GM18505 (cell line): ENCODE results near the gene TXNRD1.
"Not testable (repeated sequence)": the region's sequence is repeated elsewhere in the genome, so short reads cannot be mapped to it uniquely, and the experiment has no call there.

Experiments used
- ATAC-seq: cut with Tn5 transposase; IDR thresholded peaks from one replicate; pipeline ENCODE4 v1.9.1; 2021; ENCODE audit not compliant: unreplicated experiment
- POLR2A ChIP-seq: IDR thresholded peaks from 4 replicates; pipeline ENCODE4 v1.6.1; 2011; ENCODE audit warnings: borderline replicate concordance; ENCODE audit not compliant: insufficient read depth, insufficient read length; ENCODE audit errors: extremely low read depth

Gene TXNRD1

GRCh38 chr12:104207416-104208205 lies 8.0 kb upstream of the TXNRD1 start:
- no peak for ATAC-seq
- no peak for TF ChIP-seq POLR2A

DNA sequence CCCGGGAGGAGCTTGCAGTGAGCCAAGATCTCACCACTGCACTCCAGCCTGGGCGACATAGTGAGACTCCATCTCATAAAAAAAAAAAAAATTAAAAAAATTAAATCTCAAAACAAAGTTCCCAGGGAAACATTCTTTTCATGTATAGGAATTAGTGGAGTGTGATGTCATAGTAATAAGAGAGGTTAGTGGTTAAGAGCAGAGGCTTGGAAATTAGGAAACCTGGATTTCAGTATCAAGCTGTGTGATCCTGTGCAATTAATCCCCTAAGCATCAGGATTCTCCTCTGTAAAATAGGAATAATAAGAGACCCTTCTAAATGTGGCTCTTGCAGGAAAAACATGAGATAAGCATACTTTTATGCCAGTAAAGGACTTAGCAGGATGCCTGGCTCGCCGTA lies 3.1 kb upstream of the TXNRD1 start:
- TF ChIP-seq POLR2A: no peak
- ATAC-seq: no peak

GRCh38 chr12:104213952-104214351 lies 1.6 kb upstream of the TXNRD1 start:
- no peak for TF ChIP-seq POLR2A
- ATAC-seq: no peak

DNA sequence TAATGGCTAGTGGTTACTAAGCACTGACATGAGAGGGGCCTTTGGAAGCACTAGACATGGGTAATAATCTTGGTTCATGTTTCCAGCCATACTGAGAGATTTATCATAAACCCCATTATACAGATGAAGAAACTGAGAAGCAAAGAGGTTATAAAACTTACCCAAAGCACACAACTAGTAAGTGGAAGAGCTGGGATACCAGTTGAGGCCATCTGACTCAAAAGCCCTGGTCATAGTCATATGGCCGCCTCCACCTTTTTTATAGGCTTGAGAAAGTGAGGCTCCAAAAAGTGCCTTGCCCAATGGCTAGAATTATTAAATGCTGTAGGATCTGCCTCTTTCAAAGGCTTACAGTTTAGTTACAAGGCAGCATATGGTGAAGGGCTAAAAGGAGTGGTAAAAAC lies 944 bp downstream of the TXNRD1 start:
- TF ChIP-seq POLR2A: no peak

DNA sequence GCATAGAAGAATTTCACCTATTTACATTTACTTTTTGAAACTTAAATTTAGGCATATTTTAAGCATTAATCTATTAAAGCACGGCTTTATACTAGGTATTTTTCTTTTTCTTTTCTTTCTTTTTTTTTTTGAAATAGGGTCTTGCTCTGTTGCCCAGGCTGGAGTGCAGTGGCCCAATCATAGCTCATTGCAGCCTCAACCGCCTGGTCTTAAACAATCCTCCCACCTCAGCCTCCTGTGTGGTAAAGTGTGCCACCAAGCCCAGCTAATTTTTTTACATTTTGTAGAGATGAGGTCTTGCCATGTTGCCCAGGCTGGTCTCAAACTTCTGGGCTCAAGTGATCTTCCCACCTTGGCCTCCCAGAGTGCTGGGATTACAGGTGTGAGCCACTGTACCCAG lies 2.9 kb downstream of the TXNRD1 start:
- not testable (repeated sequence) for ATAC-seq

More for the DNA sequence above, 944 bp downstream of the TXNRD1 start:
- no peak for ATAC-seq

GRCh38 chr12:104218935-104219334 lies 3.4 kb downstream of the TXNRD1 start:
- TF ChIP-seq POLR2A: no peak
- ATAC-seq: no peak

DNA sequence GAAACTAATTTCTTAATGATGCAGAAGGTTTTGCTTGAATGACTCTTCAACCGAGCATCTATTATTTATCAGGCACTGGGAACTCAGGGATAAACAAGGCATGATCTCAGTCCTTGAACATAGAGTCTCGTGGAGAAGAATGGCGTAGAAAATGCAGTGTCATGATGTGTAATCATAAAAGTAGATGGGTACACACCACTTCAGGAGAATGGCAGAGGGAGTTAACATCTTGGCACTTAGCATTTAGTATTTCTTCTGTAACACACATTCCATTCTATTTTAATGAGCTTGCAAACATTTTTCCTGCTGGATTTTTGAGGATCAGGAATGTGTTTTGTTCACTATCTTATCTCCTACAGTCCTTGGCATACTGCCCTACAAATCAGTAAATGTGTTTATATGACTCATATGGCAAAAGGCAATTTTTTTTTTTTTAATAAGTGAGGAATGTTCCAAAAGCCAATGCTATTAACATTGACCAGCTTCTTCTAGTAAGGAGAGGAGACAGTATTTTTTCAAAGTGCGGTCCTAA lies 3.8 kb downstream of the TXNRD1 start:
- no peak for ATAC-seq
- no peak for TF ChIP-seq POLR2A

DNA sequence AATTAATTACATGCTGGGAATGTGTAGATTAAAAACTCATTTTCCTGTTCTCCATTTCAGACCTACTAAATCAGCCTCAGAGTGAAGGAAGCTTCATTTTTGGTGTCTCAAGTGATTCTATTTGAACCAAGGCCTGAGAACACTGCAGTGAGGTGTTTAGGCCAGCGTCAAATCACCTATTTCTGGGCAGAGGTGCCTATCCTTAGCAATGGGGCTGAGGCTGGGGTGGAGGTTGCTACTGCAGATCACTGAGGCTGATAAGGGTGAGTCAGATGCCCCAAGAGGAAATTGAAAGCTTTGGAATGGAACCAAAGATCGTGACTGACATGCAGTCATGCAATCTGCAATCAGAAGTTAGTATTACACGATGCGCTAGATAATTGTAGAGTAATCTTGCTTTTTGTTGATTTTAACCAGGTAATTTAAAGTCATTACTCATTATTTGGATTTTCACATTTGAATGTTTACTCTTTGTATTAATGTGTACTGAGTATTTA lies 4.4 kb downstream of the TXNRD1 start:
- TF ChIP-seq POLR2A: no peak
- ATAC-seq: no peak

DNA sequence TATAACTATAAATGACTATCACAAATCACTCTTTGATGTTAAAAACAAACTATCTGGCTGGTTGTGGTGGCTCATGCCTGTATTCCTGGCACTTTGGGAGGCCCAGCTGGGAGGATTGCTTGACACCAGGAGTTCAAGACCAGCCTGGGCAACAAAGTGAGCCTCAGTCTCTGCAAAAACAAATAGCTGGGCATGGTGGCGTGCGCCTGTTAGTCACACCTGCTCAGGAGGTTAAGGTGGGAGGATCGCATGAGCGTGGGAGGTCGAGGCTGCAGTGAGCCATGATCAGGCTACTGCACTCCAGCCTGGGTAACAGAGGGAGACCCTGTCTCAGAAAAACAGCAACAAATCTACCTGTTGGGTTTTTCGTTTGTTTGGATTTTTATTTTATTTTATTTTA lies 5.4 kb downstream of the TXNRD1 start:
- ATAC-seq: no peak
- TF ChIP-seq POLR2A: no peak

- ATAC-seq: no peak
- no peak for TF ChIP-seq POLR2A
These were observed 7.4 kb downstream of the TXNRD1 start for GRCh38 chr12:104222976-104223375.

DNA sequence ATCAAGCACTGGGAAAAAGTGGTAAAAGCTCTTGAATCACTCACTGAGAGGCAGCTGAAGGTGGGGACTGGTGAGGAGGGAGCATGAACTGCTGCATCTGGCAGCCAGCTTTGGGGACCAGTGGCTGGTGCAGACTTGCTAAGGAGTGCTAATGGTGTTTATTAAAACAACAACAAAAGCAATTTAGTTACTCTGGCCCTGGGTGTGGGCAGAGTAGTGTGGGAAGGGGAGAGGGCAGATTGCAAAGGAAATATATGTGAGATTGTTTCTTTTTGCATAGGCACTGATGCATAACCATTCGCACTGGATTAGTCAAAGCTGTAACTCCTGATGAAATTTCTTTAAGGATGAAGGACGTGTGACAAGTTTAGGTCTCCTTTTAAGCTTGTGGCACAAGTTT lies 8.1 kb downstream of the TXNRD1 start:
- no peak for ATAC-seq

DNA sequence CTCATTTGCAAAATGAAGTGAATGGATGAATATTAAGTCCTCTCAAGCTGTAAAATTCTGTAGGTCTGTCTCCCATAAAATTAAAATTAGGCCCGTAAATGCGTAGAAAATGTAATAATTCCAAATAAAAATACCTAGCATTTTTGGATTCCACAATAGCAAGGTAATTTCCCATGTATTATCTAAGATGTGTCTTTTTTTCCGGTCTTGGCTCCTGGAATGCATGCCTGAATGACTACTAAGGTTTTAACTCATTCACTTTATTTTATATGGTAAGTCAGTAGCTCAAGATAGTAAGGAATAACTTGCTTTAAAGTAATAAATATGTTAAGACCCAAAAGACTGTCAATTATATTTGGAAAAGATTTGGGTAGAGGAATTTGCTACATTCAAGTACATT lies 11.1 kb downstream of the TXNRD1 start:
- no peak for TF ChIP-seq POLR2A
- ATAC-seq: no peak

More for the DNA sequence above, 8.1 kb downstream of the TXNRD1 start:
- TF ChIP-seq POLR2A: no peak

GRCh38 chr12:104230304-104231095 lies 14.9 kb downstream of the TXNRD1 start:
- no peak for TF ChIP-seq POLR2A
- ATAC-seq: no peak
